Measurements from ENCODE around the gene MMP2. TPM values are rescaled to one million over a fixed set of nuclear protein-coding genes. Genes with fewer than 3 reads are reported as not detected.
A peak's percentile ranks its signal among the peaks of the same experiment; 100 is the strongest.

MMP2 gene
- total and polyA plus RNA-seq, 2 of the 8 experiments (the other 6 are each of a cell fraction or from before 2014, with no cell fraction given), result 33.6 to 58.2 TPM

- peaks cover 0 to 1% of the 10 kb centered on the region in 2 experiments for H4K20me1 ChIP-seq (replicated peaks in 1 of 2; ENCODE audit: control insufficient read depth in 1 of 2, insufficient read depth in 2 of 2, low read length in 2 of 2)
- H3K9ac ChIP-seq (replicated peaks in 1 of 4; ENCODE audit: extremely low read depth in 1 of 4, low read depth in 3 of 4, low read length in 3 of 4), result no peak overlapping the region
- H4K91ac ChIP-seq (replicated peaks; ENCODE audit: insufficient read length, low read length), result no peak overlapping the region
- H3K14ac ChIP-seq (ENCODE audit: insufficient read length), result no peak overlapping the region
- DNase-seq (ENCODE audit: low read depth in 1 of 2, low spot score in 2 of 2) (peak in 1 of 2 experiments; percentile 13), FAIRE-seq (no peak)
- H3K4ac ChIP-seq (replicated peaks; ENCODE audit: insufficient read length, low read depth, low read length), result no peak overlapping the region
- no peak overlapping the region for H4K8ac ChIP-seq (ENCODE audit: extremely low read depth, insufficient read depth, low read length)
- no peak for TF ChIP-seq CTCF (IDR thresholded peaks at IDR 0.05; ENCODE audit: control extremely low read depth in 1 of 3, insufficient read depth in 1 of 3, low read depth in 1 of 3, low read length in 3 of 3)
- TF ChIP-seq SIN3A (conservative IDR thresholded peaks at IDR 0.05 in 1 of 2, IDR thresholded peaks at IDR 0.05 in 1 of 2; ENCODE audit: low read depth in 1 of 2, low read length in 2 of 2), result no peak
- no peak for TF ChIP-seq PHF8 (conservative IDR thresholded peaks at IDR 0.05; ENCODE audit: low read depth, low read length)
- TF ChIP-seq SP2 (IDR thresholded peaks at IDR 0.05; ENCODE audit: low read length), result no peak
- no peak for TF ChIP-seq TEAD4 (IDR thresholded peaks at IDR 0.05; ENCODE audit: low read depth, low read length)
- TF ChIP-seq CBX8 (IDR thresholded peaks at IDR 0.05; ENCODE audit: borderline replicate concordance, low read depth, low read length), result no peak
- TF ChIP-seq KDM1A (IDR thresholded peaks at IDR 0.05; ENCODE audit: borderline replicate concordance, low read length), result no peak
- TF ChIP-seq CEBPB (IDR thresholded peaks at IDR 0.05; ENCODE audit: low read depth, low read length), result no peak
- no peak for TF ChIP-seq NRF1 (IDR thresholded peaks at IDR 0.05; ENCODE audit: low read depth, low read length)
- WGBS, 2 experiments (ENCODE audit: extremely low coverage in 1 of 2, insufficient coverage in 1 of 2, insufficient read length in 1 of 2, insufficient replicate concordance in 2 of 2, low coverage in 1 of 2, low lambda C conversion rate in 2 of 2, missing lambda C conversion rate in 1 of 2), result 86% methylated on average over 10 of the region's 10 CpGs; no CpG with 5 or more reads in 1 of the 2 experiments
- H3K79me1 ChIP-seq (ENCODE audit: low read depth, low read length), result no peaks in the 10 kb centered on the region
- H3K4me3 ChIP-seq (ENCODE audit: extremely low read depth in 1 of 4, insufficient read depth in 2 of 4, low read depth in 3 of 4, low read length in 4 of 4), result no peak overlapping the region
- peaks cover 0 to 5% (median 2%) of the 10 kb centered on the region in 4 experiments; a peak in 2 of 7 replicates for H3K4me1 ChIP-seq (replicated peaks in 1 of 4; ENCODE audit: control insufficient read depth in 3 of 4, insufficient read depth in 4 of 4, low read length in 3 of 4)
- H3K27me3 ChIP-seq (replicated peaks in 1 of 4; ENCODE audit: control insufficient read depth in 3 of 4, extremely low read depth in 1 of 4, insufficient read depth in 3 of 4, low read length in 3 of 4), result no peaks in the 10 kb centered on the region
- H3K56ac ChIP-seq (replicated peaks; ENCODE audit: insufficient read length, low read depth, low read length), result no peak overlapping the region
- H3K27ac ChIP-seq (ENCODE audit: low read depth, low read length), result no peak overlapping the region
- H3K79me2 ChIP-seq (ENCODE audit: control insufficient read depth in 1 of 2, insufficient read depth in 2 of 2, low read length in 2 of 2), result no peaks in the 10 kb centered on the region
- H3K36me3 ChIP-seq (ENCODE audit: control insufficient read depth in 2 of 4, insufficient read depth in 4 of 4, low read length in 3 of 4), result no peaks in the 10 kb centered on the region
- no peak overlapping the region for H2BK15ac ChIP-seq (ENCODE audit: low read length)
- POLR2A ChIA-PET (ENCODE audit: partially characterized antibody), result interaction anchor here (0.7 kb wide), 1 partner anchor 13 kb away, joined by 3 read pairs; no protein-coding TSS in a partner anchor
- H2BK12ac ChIP-seq (ENCODE audit: low read depth, low read length), result no peak overlapping the region
- no peaks in the 10 kb centered on the region; the same call in 1 of the 2 replicates for H3K23me2 ChIP-seq (ENCODE audit: low read depth, low read length)
- CTCF ChIA-PET (ENCODE audit: partially characterized antibody), result interaction anchor here (1.1 to 5.8 kb wide), 7 partner anchors 9 to 353 kb away, joined by 4 to 39 read pairs (median 4); no protein-coding TSS in a partner anchor
- no peak overlapping the region for H2AK5ac ChIP-seq (ENCODE audit: low read depth, low read length)
- H2BK5ac ChIP-seq (ENCODE audit: low read depth, low read length), result no peak overlapping the region
- no peak overlapping the region for H3K23ac ChIP-seq (ENCODE audit: insufficient read length)
- H3K4me2 ChIP-seq (ENCODE audit: insufficient read depth in 1 of 2, low read depth in 2 of 2, low read length in 2 of 2), result no peak overlapping the region
- no peaks in the 10 kb centered on the region for H3K9me3 ChIP-seq (ENCODE audit: insufficient read depth in 2 of 2, low read depth in 1 of 2, low read length in 1 of 2)
- no peak overlapping the region for H4K5ac ChIP-seq (ENCODE audit: insufficient read length, low read depth, low read length)
- no peak overlapping the region for H3K18ac ChIP-seq (ENCODE audit: extremely low read depth, low read length)
- H2BK120ac ChIP-seq (replicated peaks; ENCODE audit: low read depth, low read length), result no peak overlapping the region
- H2BK20ac ChIP-seq (ENCODE audit: low read length), result no peak overlapping the region
- H2AFZ ChIP-seq (ENCODE audit: low read length), result no peak overlapping the region
Observed at GRCh38 chr16:55492756-55493380, 13.9 kb downstream of the MMP2 start.
